Measurements from ENCODE around the gene ZNF77.

DNA sequence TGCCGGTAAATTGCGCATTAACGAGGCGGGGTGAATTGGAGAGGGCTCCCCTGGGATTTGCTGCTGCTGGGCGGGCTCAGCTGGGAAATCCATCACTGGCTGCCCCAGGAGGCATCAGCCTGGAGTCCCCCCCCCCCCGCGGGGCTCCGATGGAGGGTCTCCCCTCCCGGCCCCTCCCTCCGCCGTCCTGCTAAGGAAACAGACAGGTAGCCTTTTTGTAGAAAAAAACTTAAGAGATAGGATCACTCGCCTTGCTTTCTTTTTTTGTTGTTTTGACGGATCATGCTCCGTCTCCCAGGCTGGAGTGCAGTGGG is 39.4 kb upstream of the ZNF77 start:
- TF ChIP-seq, protein P1, sequence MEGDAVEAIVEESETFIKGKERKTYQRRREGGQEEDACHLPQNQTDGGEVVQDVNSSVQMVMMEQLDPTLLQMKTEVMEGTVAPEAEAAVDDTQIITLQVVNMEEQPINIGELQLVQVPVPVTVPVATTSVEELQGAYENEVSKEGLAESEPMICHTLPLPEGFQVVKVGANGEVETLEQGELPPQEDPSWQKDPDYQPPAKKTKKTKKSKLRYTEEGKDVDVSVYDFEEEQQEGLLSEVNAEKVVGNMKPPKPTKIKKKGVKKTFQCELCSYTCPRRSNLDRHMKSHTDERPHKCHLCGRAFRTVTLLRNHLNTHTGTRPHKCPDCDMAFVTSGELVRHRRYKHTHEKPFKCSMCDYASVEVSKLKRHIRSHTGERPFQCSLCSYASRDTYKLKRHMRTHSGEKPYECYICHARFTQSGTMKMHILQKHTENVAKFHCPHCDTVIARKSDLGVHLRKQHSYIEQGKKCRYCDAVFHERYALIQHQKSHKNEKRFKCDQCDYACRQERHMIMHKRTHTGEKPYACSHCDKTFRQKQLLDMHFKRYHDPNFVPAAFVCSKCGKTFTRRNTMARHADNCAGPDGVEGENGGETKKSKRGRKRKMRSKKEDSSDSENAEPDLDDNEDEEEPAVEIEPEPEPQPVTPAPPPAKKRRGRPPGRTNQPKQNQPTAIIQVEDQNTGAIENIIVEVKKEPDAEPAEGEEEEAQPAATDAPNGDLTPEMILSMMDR (IDR thresholded peaks at IDR 0.05) = no peak
- no peak for TF ChIP-seq POLR2A (IDR thresholded peaks at IDR 0.05)
